ENCODE results near the gene UBE2K. TPM values are rescaled to one million over a fixed set of nuclear protein-coding genes. Genes with fewer than 3 reads are reported as not detected.

UBE2K gene
- total RNA-seq, 1 experiment from 2014 or later: 151 TPM

GRCh38 chr4:39821951-39822350, 124.0 kb downstream of the UBE2K start:
- Mint-ChIP-seq H3K4me3 (0 out of 5 replicates have a peak overlapping the region, but pooled peaks of 1 of the 2 experiments have one; percentile 46), H3K4me1 (peaks cover 10 to 15% of the 10 kb centered on the region in 2 experiments), H3K36me3 (ENCODE audit: insufficient read depth in 1 of 3, low read depth in 3 of 3) (peaks cover 6 to 26% (median 18%) of the 10 kb centered on the region in 3 experiments; a peak in 5 of 7 replicates), H3K27me3 (ENCODE audit: low read depth) (no peaks in the 10 kb centered on the region), H3K27ac (peak overlapping the region in 2 of 3 experiments; percentile 18 to 72; a peak in 1 of 7 replicates), H3K9me3 (no peaks in the 10 kb centered on the region)
- no peak for TF ChIP-seq CTCF (conservative IDR thresholded peaks at IDR 0.05)
- H3K27me3 ChIP-seq (ENCODE audit: insufficient read depth, low read length): no peaks in the 10 kb centered on the region
- no peaks in the 10 kb centered on the region; the same call in 1 of the 2 replicates for H3K4me1 ChIP-seq (ENCODE audit: insufficient read depth, low read length)
- WGBS (ENCODE audit: extremely low coverage, insufficient read length, low lambda C conversion rate): no CpG with 5 or more reads among the region's 9 CpGs
- no peaks in the 10 kb centered on the region for H4K20me1 ChIP-seq (ENCODE audit: control insufficient read depth, insufficient read depth, insufficient read length)
- no peak overlapping the region for H2BK12ac ChIP-seq (ENCODE audit: insufficient read length, low read depth, low read length)
- H3T11ph ChIP-seq (ENCODE audit: low read length): no peak overlapping the region
- H3K79me1 ChIP-seq (ENCODE audit: insufficient read depth, low read depth, low read length, poor library complexity, severe bottlenecking): no peaks in the 10 kb centered on the region
- H2BK120ac ChIP-seq (ENCODE audit: low read depth, low read length, poor library complexity, severe bottlenecking): no peak overlapping the region
- no peak overlapping the region for H3K4me2 ChIP-seq (ENCODE audit: insufficient read depth, insufficient read length, low read length)
- H3K18ac ChIP-seq (ENCODE audit: insufficient read length, low read depth, low read length): no peak overlapping the region
- no peak overlapping the region for H3K9ac ChIP-seq (ENCODE audit: extremely low read depth, insufficient read length, low read length)
- H2BK20ac ChIP-seq (ENCODE audit: low read depth, low read length, poor library complexity, severe bottlenecking): no peak overlapping the region
- no peaks in the 10 kb centered on the region for H3K9me3 ChIP-seq (ENCODE audit: control insufficient read depth, low read depth, low read length)
- no peak overlapping the region for H2AFZ ChIP-seq (ENCODE audit: low read length)
- no peak overlapping the region for H2BK15ac ChIP-seq (ENCODE audit: low read depth, low read length)
- H3K23me2 ChIP-seq (ENCODE audit: insufficient read length, low read depth, low read length, poor library complexity, severe bottlenecking): no peaks in the 10 kb centered on the region
- no peak overlapping the region for H3K56ac ChIP-seq (ENCODE audit: insufficient read length, low read depth, low read length)
- H3K14ac ChIP-seq (ENCODE audit: insufficient read depth, low read length): no peak overlapping the region
- no peak overlapping the region for H4K5ac ChIP-seq (ENCODE audit: insufficient read length, low read depth, low read length)
- H2AK5ac ChIP-seq (ENCODE audit: insufficient read length, low read length): no peak overlapping the region
- H4K91ac ChIP-seq (ENCODE audit: insufficient read length, low read depth, low read length): no peak overlapping the region
- H3K27ac ChIP-seq (ENCODE audit: insufficient read length, low read depth, low read length): no peak overlapping the region
- no peak for DNase-seq
- no peak overlapping the region for H3K4ac ChIP-seq (ENCODE audit: low read depth, low read length)
- H3K23ac ChIP-seq (ENCODE audit: insufficient read length, low read depth, low read length): no peak overlapping the region
- no peaks in the 10 kb centered on the region for H3K79me2 ChIP-seq (ENCODE audit: insufficient read depth, low read length)
- no peak overlapping the region for H4K8ac ChIP-seq (replicated peaks; ENCODE audit: insufficient read length, low read depth, low read length)
- H2BK5ac ChIP-seq (ENCODE audit: insufficient read length, low read length): no peak overlapping the region

Measured in H9 (cell line).